Smooth muscle cell (in vitro differentiated cells): ENCODE data around the gene SF3A2. TPM values are rescaled to one million over a fixed set of nuclear protein-coding genes. Genes with fewer than 3 reads are reported as not detected.

Source experiments
- DNase-seq: peaks from one replicate; lab custom pipeline; 2025; ENCODE audit not compliant: unreplicated experiment; lab: John Stamatoyannopoulos, UW
- H2AFZ ChIP-seq: fragments of 200-600 bp; sonication (generic); 2 replicates; pipeline ENCODE4 v1.6.0; 2016; ENCODE audit warnings: antibody characterized with exemption, low read depth, mild to moderate bottlenecking
- H3F3A ChIP-seq: fragments of 200-600 bp; sonication (generic); 2 replicates; pipeline ENCODE4 v1.6.0; 2017; ENCODE audit warnings: antibody characterized with exemption, low read depth
- H3K27ac ChIP-seq: fragments of 200-600 bp; sonication (generic); 2 replicates; pipeline ENCODE4 v1.5.1; 2016; ENCODE audit warnings: low read depth, mild to moderate bottlenecking
- H3K27me3 ChIP-seq: fragments of 200-600 bp; sonication (generic); 2 replicates; pipeline ENCODE4 v1.6.1; 2016; ENCODE audit warnings: low read depth, mild to moderate bottlenecking
- H3K36me3 ChIP-seq: fragments of 200-600 bp; sonication (generic); 2 replicates; pipeline ENCODE4 v1.5.1; 2016; ENCODE audit warnings: low read depth
- H3K4me1 ChIP-seq: fragments of 200-600 bp; sonication (generic); 2 replicates; pipeline ENCODE4 v1.5.1; 2016; ENCODE audit warnings: low read depth
- H3K4me2 ChIP-seq: fragments of 200-600 bp; sonication (generic); 2 replicates; pipeline ENCODE4 v1.6.0; 2016; ENCODE audit warnings: mild to moderate bottlenecking
- H3K4me3 ChIP-seq: fragments of 200-600 bp; sonication (generic); 2 replicates; pipeline ENCODE4 v1.5.1; 2016; ENCODE audit warnings: mild to moderate bottlenecking
- H3K79me2 ChIP-seq: fragments of 200-600 bp; sonication (generic); 2 replicates; pipeline ENCODE4 v1.6.0; 2016; ENCODE audit warnings: low read depth, mild to moderate bottlenecking
- H3K9ac ChIP-seq: fragments of 200-600 bp; sonication (generic); 2 replicates; pipeline ENCODE4 v1.6.0; 2016; ENCODE audit warnings: low read depth
- H3K9me3 ChIP-seq: fragments of 200-600 bp; sonication (generic); replicated peaks from 2 replicates; pipeline ENCODE4 v1.5.1; 2016; ENCODE audit warnings: low read depth
- H4K20me1 ChIP-seq: fragments of 200-600 bp; sonication (generic); 2 replicates; pipeline ENCODE4 v1.6.0; 2016; ENCODE audit warnings: low read depth
- CTCF ChIP-seq: fragments of 200-600 bp; sonication (generic); IDR thresholded peaks from 2 replicates; pipeline ENCODE4 v1.5.1; 2017; ENCODE audit warnings: borderline replicate concordance, mild to moderate bottlenecking, antibody characterized with exemption; ENCODE audit not compliant: insufficient read depth, poor library complexity, severe bottlenecking
- WGBS: methylation state at CpG from one replicate; pipeline ENCODE4 v1.1.7; 2016; ENCODE audit warnings: low lambda C conversion rate; 5-methylcytosine and 5-hydroxymethylcytosine counted together
- polyA plus RNA-seq: library from polyadenylated mRNA; unstranded; fragments of >200 nt; fragmentation: Nextera tagmentation; extraction: Ambion mirVana; gene quantifications from 2 replicates; pipeline ENCODE4 v1.2.1, GENCODE V29; 2016
- total RNA-seq: library from RNA; depleted of rRNA; stranded (reverse); fragments of >200 nt; gene quantifications from 2 replicates; pipeline ENCODE4 v1.2.3, GENCODE V29; 2014

Gene SF3A2
- total and polyA plus RNA-seq, 2 experiments from 2014 or later, result 28.5 to 63.0 TPM

- peak; percentile 96 for DNase-seq
- no peaks in the 10 kb centered on the region for H3K27me3 ChIP-seq
- peak overlapping the region; percentile 99 for H3K4me3 ChIP-seq
- no peaks in the 10 kb centered on the region for H3K36me3 ChIP-seq
- peaks cover 54% of the 10 kb centered on the region for H3K79me2 ChIP-seq
- H3F3A ChIP-seq, result peaks cover 35% of the 10 kb centered on the region
- 1% methylated on average over 82 of the region's 103 CpGs for WGBS
- H4K20me1 ChIP-seq, result peaks cover 51% of the 10 kb centered on the region
- peaks cover 24% of the 10 kb centered on the region for H3K4me1 ChIP-seq
- H3K9ac ChIP-seq, result peak overlapping the region; percentile 99
- peak overlapping the region; percentile 100 for H3K4me2 ChIP-seq
- peak overlapping the region; percentile 95 for H3K27ac ChIP-seq
- no peaks in the 10 kb centered on the region for H3K9me3 ChIP-seq
- H2AFZ ChIP-seq, result no peak overlapping the region
- peak; percentile 3 for TF ChIP-seq CTCF
Measured at GRCh38 chr19:2269244-2270156, 32.9 kb downstream of the SF3A2 start.

- no peak for TF ChIP-seq CTCF
- peak overlapping the region; percentile 99 for H3K9ac ChIP-seq
- H3K4me3 ChIP-seq, result peak overlapping the region; percentile 99
- H3K27me3 ChIP-seq, result no peaks in the 10 kb centered on the region
- peak overlapping the region; percentile 95 for H3K27ac ChIP-seq
- no peak overlapping the region for H2AFZ ChIP-seq
- peaks cover 58% of the 10 kb centered on the region for H3K79me2 ChIP-seq
- H3F3A ChIP-seq, result peaks cover 36% of the 10 kb centered on the region
- peak overlapping the region; percentile 100 for H3K4me2 ChIP-seq
- no peaks in the 10 kb centered on the region for H3K9me3 ChIP-seq
- no peaks in the 10 kb centered on the region for H3K36me3 ChIP-seq
- under 1% methylated on average over 21 of the region's 30 CpGs for WGBS
- no peak for DNase-seq
- H4K20me1 ChIP-seq, result peaks cover 56% of the 10 kb centered on the region
- peaks cover 24% of the 10 kb centered on the region for H3K4me1 ChIP-seq
Measured at GRCh38 chr19:2270157-2270422, 33.5 kb downstream of the SF3A2 start.

GRCh38 chr19:2270423-2271233, 34.0 kb downstream of the SF3A2 start:
- peak overlapping the region; percentile 100 for H3K4me2 ChIP-seq
- no peak for TF ChIP-seq CTCF
- H3K9me3 ChIP-seq, result no peaks in the 10 kb centered on the region
- H3K27ac ChIP-seq, result peak overlapping the region; percentile 95
- peak overlapping the region; percentile 99 for H3K4me3 ChIP-seq
- DNase-seq, result peak; percentile 64
- H4K20me1 ChIP-seq, result peaks cover 62% of the 10 kb centered on the region
- H3K36me3 ChIP-seq, result no peaks in the 10 kb centered on the region
- H3K79me2 ChIP-seq, result peaks cover 60% of the 10 kb centered on the region
- peaks cover 36% of the 10 kb centered on the region for H3F3A ChIP-seq
- no peak overlapping the region for H2AFZ ChIP-seq
- 1% methylated on average over 66 of the region's 88 CpGs for WGBS
- H3K4me1 ChIP-seq, result peaks cover 24% of the 10 kb centered on the region
- H3K27me3 ChIP-seq, result no peaks in the 10 kb centered on the region
- peak overlapping the region; percentile 99 for H3K9ac ChIP-seq
